ENCODE results near the gene WTIP. TPM values are rescaled to one million over a fixed set of nuclear protein-coding genes. Genes with fewer than 3 reads are reported as not detected.

WTIP gene
- total RNA-seq, 3 donors from 2014 or later: 1.5 to 12.3 (median 3.2) TPM

GRCh38 chr19:34482380-34483250 is 1.1 kb downstream of the WTIP start:
- peak overlapping the region; percentile 9 for H3K4me3 ChIP-seq
- H3K9me3 ChIP-seq: no peaks in the 10 kb centered on the region
- no peak for TF ChIP-seq CTCF (IDR thresholded peaks at IDR 0.05)
- ATAC-seq (no peak), DNase-seq (no peak)
- peaks cover 4% of the 10 kb centered on the region for H3K4me1 ChIP-seq (ENCODE audit: low read depth)
- no peaks in the 10 kb centered on the region for H3K36me3 ChIP-seq (ENCODE audit: low read depth)
- intact Hi-C loops (cut with DNase I, micrococcal nuclease): no loop called here

- no peak overlapping the region for H3K4me3 ChIP-seq
- intact Hi-C loops (cut with DNase I, micrococcal nuclease): no loop called here
- TF ChIP-seq CTCF (IDR thresholded peaks at IDR 0.05): no peak
- H3K9me3 ChIP-seq: no peaks in the 10 kb centered on the region
- DNase-seq (no peak), ATAC-seq (no peak)
- H3K36me3 ChIP-seq (ENCODE audit: low read depth): no peaks in the 10 kb centered on the region
- peaks cover 4% of the 10 kb centered on the region for H3K4me1 ChIP-seq (ENCODE audit: low read depth)
Measured at GRCh38 chr19:34484328-34484727, 2.8 kb downstream of the WTIP start.

GRCh38 chr19:34485831-34486230 is 4.3 kb downstream of the WTIP start:
- TF ChIP-seq CTCF (IDR thresholded peaks at IDR 0.05): no peak
- intact Hi-C loops (cut with DNase I, micrococcal nuclease): no loop called here
- ATAC-seq (no peak), DNase-seq (no peak)
- no peaks in the 10 kb centered on the region for H3K9me3 ChIP-seq
- H3K4me1 ChIP-seq (ENCODE audit: low read depth): peaks cover 4% of the 10 kb centered on the region
- no peaks in the 10 kb centered on the region for H3K36me3 ChIP-seq (ENCODE audit: low read depth)
- H3K4me3 ChIP-seq: no peak overlapping the region

- no peak for DNase-seq
- no peaks in the 10 kb centered on the region for H3K4me1 ChIP-seq (ENCODE audit: low read depth)
- H3K4me3 ChIP-seq: no peak overlapping the region
- no peaks in the 10 kb centered on the region for H3K36me3 ChIP-seq (ENCODE audit: low read depth)
- intact Hi-C loops (cut with DNase I, micrococcal nuclease): no loop called here
- no peaks in the 10 kb centered on the region for H3K9me3 ChIP-seq
- no peak for TF ChIP-seq CTCF (IDR thresholded peaks at IDR 0.05)
- no peak for ATAC-seq
Measured at GRCh38 chr19:34487651-34488051, 6.1 kb downstream of the WTIP start.

GRCh38 chr19:34489175-34489574 is 7.6 kb downstream of the WTIP start:
- DNase-seq (no peak), ATAC-seq (no peak)
- intact Hi-C loops (cut with DNase I, micrococcal nuclease): no loop called here

More at GRCh38 chr19:34489175-34489574, 7.6 kb downstream of the WTIP start:
- no peak for TF ChIP-seq CTCF (IDR thresholded peaks at IDR 0.05)
- no peaks in the 10 kb centered on the region for H3K36me3 ChIP-seq (ENCODE audit: low read depth)
- no peaks in the 10 kb centered on the region for H3K9me3 ChIP-seq
- no peaks in the 10 kb centered on the region for H3K4me1 ChIP-seq (ENCODE audit: low read depth)
- H3K4me3 ChIP-seq: no peak overlapping the region

All from mucosa of descending colon (tissue), 3 donors.